NCI-H524 treated with DMSO at 0.1 percent for 48 hours (cell line): ENCODE data around the gene NEDD4.

ENCODE experiments used
- DNase-seq: peaks from one replicate; lab custom pipeline; 2025; lab: John Stamatoyannopoulos, UW

The NEDD4 gene

DNA sequence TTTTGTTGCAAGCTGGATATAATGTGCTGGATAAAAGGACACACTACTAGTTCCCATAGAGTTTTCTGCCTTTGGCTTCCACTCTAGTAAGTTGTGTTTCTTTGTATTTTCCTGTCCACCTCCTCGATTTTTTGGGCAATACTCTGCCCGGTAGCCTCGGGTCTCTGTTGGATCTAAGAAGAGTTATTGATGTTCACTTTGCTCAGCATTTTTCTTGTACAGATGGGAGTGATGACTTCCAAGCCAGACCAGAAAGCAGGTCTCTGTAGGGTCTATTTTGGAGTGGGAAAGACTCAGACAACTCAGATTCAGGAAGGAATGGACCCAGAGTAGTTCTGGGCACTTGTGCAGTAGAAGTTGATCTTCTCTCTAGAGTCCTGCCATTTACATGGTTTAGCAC lies 214.5 kb downstream of the NEDD4 start:
- no peak for DNase-seq
